B cell (primary cell): Measurements from ENCODE around the gene DUS4L. TPM values are rescaled to one million over a fixed set of nuclear protein-coding genes. Genes with fewer than 3 reads are reported as not detected.

Experiments
- ATAC-seq: fragments of 200-7000 bp; cut with Tn5 transposase; one replicate; pipeline ENCODE4 v1.10.0; 2021; ENCODE audit warnings: low read depth, mild to moderate bottlenecking, moderate number of reproducible peaks, moderate library complexity
- CTCF ChIA-PET: fragments of 350-600 bp; sonication (Branson Sonifier 250); formaldehyde crosslinking; loops from one replicate; lab custom pipeline; 2021; ENCODE audit warnings: antibody characterized with exemption, inconsistent platforms; lab: Charles Lee
- POLR2A ChIA-PET: fragments of 350-600 bp; sonication (Branson Sonifier 250); formaldehyde crosslinking; loops from one replicate; lab custom pipeline; 2021; ENCODE audit warnings: antibody characterized with exemption; lab: Charles Lee
- DNase-seq: peaks from one replicate; pipeline ENCODE4 v3.0.0; 2013
- H2AFZ ChIP-seq: 2 replicates; pipeline ENCODE4 v1.6.1; 2012; ENCODE audit warnings: mild to moderate bottlenecking, low read depth, low read length; ENCODE audit not compliant: insufficient read depth, poor library complexity, severe bottlenecking
- H3K27ac ChIP-seq, 2 donors: 1 replicate in 1 of 2; 2 replicates in 1 of 2; pipeline ENCODE4 v1.5.1; 2012 to 2013; ENCODE audit warnings: low read length in 2 of 2, mild to moderate bottlenecking in 2 of 2, moderate library complexity in 1 of 2
- H3K27me3 ChIP-seq, 4 experiments: fragments of 200-600 bp in 1 of 4; sonication (generic) in 1 of 4; replicated peaks in 1 of 4; 1 replicate in 2 of 4; 2 replicates in 2 of 4; pipeline versions ENCODE4 v1.6.1 to v1.7.0; 2013 to 2016; ENCODE audit warnings: low read length in 3 of 4, mild to moderate bottlenecking in 2 of 4, mixed read lengths in 1 of 4, moderate library complexity in 1 of 4; ENCODE audit not compliant: insufficient read depth in 4 of 4, control insufficient read depth in 3 of 4; ENCODE audit errors: control extremely low read depth in 1 of 4
- H3K36me3 ChIP-seq, 2 experiments: replicated peaks in 1 of 2; 1 replicate in 1 of 2; 2 replicates in 1 of 2; pipeline versions ENCODE4 v1.6.1 to v1.7.1; 2013; ENCODE audit warnings: low read length in 1 of 2; ENCODE audit not compliant: insufficient read depth in 2 of 2, control insufficient read depth in 1 of 2; ENCODE audit errors: control extremely low read depth in 1 of 2, extremely low read depth in 1 of 2
- H3K4me1 ChIP-seq, 2 donors: fragments of 200-600 bp in 1 of 2; sonication (generic) in 1 of 2; 1 replicate in 1 of 2; 2 replicates in 1 of 2; pipeline versions ENCODE4 v1.5.1 to v1.6.1; 2013 to 2017; ENCODE audit warnings: low read length in 2 of 2; ENCODE audit not compliant: control insufficient read depth in 2 of 2, insufficient read depth in 2 of 2
- H3K4me2 ChIP-seq: replicated peaks from 2 replicates; pipeline ENCODE3; 2012; ENCODE audit warnings: mild to moderate bottlenecking, low read depth, low read length; ENCODE audit not compliant: poor library complexity, severe bottlenecking
- H3K4me3 ChIP-seq, 5 experiments: fragments of 200-600 bp in 1 of 5; sonication (generic) in 1 of 5; 1 replicate in 3 of 5; 2 replicates in 2 of 5; pipeline versions ENCODE4 v1.5.1 to v1.7.0; 2011 to 2016; ENCODE audit warnings: low read length in 4 of 5, mild to moderate bottlenecking in 4 of 5, low read depth in 2 of 5, control low read depth in 1 of 5, moderate library complexity in 1 of 5; ENCODE audit not compliant: insufficient read depth in 1 of 5; ENCODE audit errors: control extremely low read depth in 1 of 5, extremely low read depth in 1 of 5
- H3K79me2 ChIP-seq: fragments of 200-600 bp; sonication (generic); one replicate; pipeline ENCODE4 v1.6.0; 2016; ENCODE audit warnings: low read length; ENCODE audit not compliant: control insufficient read depth, insufficient read depth
- H3K9ac ChIP-seq: fragments of 200-600 bp; sonication (generic); 2 replicates; pipeline ENCODE4 v1.6.1; 2017; ENCODE audit warnings: mild to moderate bottlenecking, low read length, moderate library complexity
- H3K9me3 ChIP-seq, 3 donors: one replicate each; pipeline versions ENCODE4 v1.6.1 to v1.7.1; 2013; ENCODE audit warnings: low read length in 2 of 3; ENCODE audit not compliant: control insufficient read depth in 2 of 3, insufficient read depth in 1 of 3; ENCODE audit errors: control extremely low read depth in 1 of 3
- H4K20me1 ChIP-seq: 2 replicates; pipeline ENCODE4 v1.6.0; 2012; ENCODE audit warnings: mild to moderate bottlenecking, low read length; ENCODE audit not compliant: insufficient read depth, control insufficient read depth, poor library complexity, severe bottlenecking
- H3K27ac Mint-ChIP-seq: one replicate; pipeline ENCODE4 v1.8.0; 2021; ENCODE audit warnings: mixed read lengths
- H3K27me3 Mint-ChIP-seq: one replicate; pipeline ENCODE4 v1.8.0; 2021; ENCODE audit warnings: mixed read lengths
- H3K4me1 Mint-ChIP-seq: one replicate; pipeline ENCODE4 v1.8.0; 2021; ENCODE audit warnings: mixed read lengths
- H3K4me3 Mint-ChIP-seq: one replicate; pipeline ENCODE4 v1.8.0; 2021; ENCODE audit warnings: mixed read lengths
- H3K9me3 Mint-ChIP-seq: one replicate; pipeline ENCODE4 v1.8.0; 2022; ENCODE audit warnings: mixed read lengths; ENCODE audit not compliant: insufficient read depth
- CTCF ChIP-seq: fragments of 200-600 bp; IDR thresholded peaks from one replicate; pipeline ENCODE4 v1.8.0; 2022; ENCODE audit warnings: antibody characterized with exemption, mild to moderate bottlenecking
- EZH2 ChIP-seq: IDR thresholded peaks from 2 replicates; pipeline ENCODE4 v1.6.1; 2012; ENCODE audit warnings: borderline replicate concordance, low read depth, mild to moderate bottlenecking, moderate library complexity, low read length; ENCODE audit not compliant: insufficient read depth, poor library complexity, severe bottlenecking
- WGBS: methylation state at CpG from one replicate; pipeline ENCODE4 v1.1.5; 2013; ENCODE audit warnings: missing lambda C conversion rate; ENCODE audit not compliant: insufficient coverage; 5-methylcytosine and 5-hydroxymethylcytosine counted together
- intact Hi-C: fragments of 100-400 bp; cut with micrococcal nuclease; formaldehyde crosslinking; loops from one replicate; pipeline ENCODE4 v1.10.0; 2022
- polyA plus RNA-seq: library from polyadenylated mRNA; depleted of rRNA; stranded (reverse); fragments of >200 nt; gene quantifications from 2 replicates; pipeline ENCODE4 v1.2.3, GENCODE V29; 2012
- total RNA-seq, 2 donors: library from RNA; stranded (reverse); fragments of 120-200 nt in 1 of 2; gene quantifications; 1 replicate in 1 of 2; 2 replicates in 1 of 2; pipeline versions ENCODE4 v1.2.3 to v1.2.4, GENCODE V29; 2013 to 2022

DUS4L gene
- total and polyA plus RNA-seq, 2 donors (not counting 1 experiment from before 2014, with no cell fraction given), result 4.1 to 18.7 TPM

DNA sequence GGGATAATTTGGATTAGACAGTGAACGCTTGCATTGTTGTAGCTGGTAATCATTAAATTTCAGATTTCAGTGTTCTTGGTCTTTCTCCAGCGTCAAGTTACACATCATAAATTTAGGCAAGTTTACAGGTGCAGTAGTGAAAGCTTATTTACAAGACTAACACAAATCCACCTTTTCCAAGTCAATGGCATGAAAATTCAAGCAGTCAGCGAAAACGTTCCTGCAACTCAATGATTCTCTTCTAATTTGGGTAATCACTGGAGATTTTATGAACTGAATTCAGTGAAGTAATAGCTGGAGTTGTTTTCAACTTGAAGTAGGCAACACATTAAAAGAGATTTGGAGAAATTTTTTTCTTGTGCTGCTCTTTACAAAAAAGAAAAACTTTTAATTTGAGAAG lies 34.2 kb downstream of the DUS4L start:
- no peak for DNase-seq

DNA sequence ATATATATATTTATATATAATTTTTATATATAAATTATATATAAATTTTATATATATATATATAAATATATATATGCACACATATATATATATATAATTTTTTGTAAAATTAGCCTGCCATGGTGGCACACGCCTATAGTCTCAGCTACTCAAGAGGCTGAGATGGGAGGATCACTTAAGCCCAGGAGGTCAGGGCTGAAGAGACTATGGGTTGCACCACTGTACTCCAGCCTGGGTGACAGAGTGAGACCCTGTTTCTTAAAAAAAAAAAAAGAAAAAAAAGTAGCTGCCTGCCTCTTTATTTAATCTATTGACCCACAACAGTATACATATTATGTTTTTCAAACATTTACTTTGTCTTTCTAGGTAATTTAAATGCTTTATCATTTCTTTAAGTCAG lies 35.5 kb downstream of the DUS4L start:
- ChIA-PET POLR2A (no interaction called here), CTCF (interaction anchor here (0.7 to 3.4 kb wide), 2 partner anchors 63 to 127 kb away, joined by 3 to 11 read pairs; no protein-coding TSS in a partner anchor)
- Mint-ChIP-seq H3K27me3 (no peaks in the 10 kb centered on the region), H3K27ac (no peak overlapping the region), H3K4me3 (no peak overlapping the region), H3K4me1 (no peaks in the 10 kb centered on the region), H3K9me3 (no peaks in the 10 kb centered on the region)
- Histone ChIP-seq H3K36me3 (peaks cover 7 to 19% of the 10 kb centered on the region in 2 experiments), H3K79me2 (no peaks in the 10 kb centered on the region), H3K27ac (no peak overlapping the region), H3K27me3 (no peaks in the 10 kb centered on the region), H4K20me1 (no peaks in the 10 kb centered on the region), H2AFZ (no peak overlapping the region), H3K4me2 (no peak overlapping the region), H3K9me3 (no peaks in the 10 kb centered on the region), H3K9ac (no peak overlapping the region), H3K4me3 (no peak overlapping the region), H3K4me1 (no peaks in the 10 kb centered on the region)
- ATAC-seq (no peak), DNase-seq (no peak)
- intact Hi-C loops, result no loop called here
- TF ChIP-seq EZH2, result no peak
- TF ChIP-seq CTCF, result no peak
- no CpG with 5 or more reads among the region's 1 CpG for WGBS

More for the DNA sequence above, 34.2 kb downstream of the DUS4L start:
- Histone ChIP-seq H3K36me3 (peaks cover 7 to 19% of the 10 kb centered on the region in 2 experiments), H3K79me2 (no peaks in the 10 kb centered on the region), H3K4me3 (no peak overlapping the region), H4K20me1 (no peaks in the 10 kb centered on the region), H3K27ac (no peak overlapping the region), H2AFZ (no peak overlapping the region), H3K27me3 (no peaks in the 10 kb centered on the region), H3K4me1 (no peaks in the 10 kb centered on the region), H3K4me2 (no peak overlapping the region), H3K9ac (no peak overlapping the region), H3K9me3 (no peaks in the 10 kb centered on the region)
- H3K4me3 Mint-ChIP-seq, result no peak overlapping the region
- TF ChIP-seq EZH2 (no peak), CTCF (no peak)
- WGBS, result no CpG with 5 or more reads among the region's 4 CpGs
- H3K9me3 Mint-ChIP-seq, result no peaks in the 10 kb centered on the region
- ATAC-seq, result no peak
- no peaks in the 10 kb centered on the region for H3K4me1 Mint-ChIP-seq
- intact Hi-C loops, result no loop called here
- CTCF ChIA-PET, result interaction anchor here (1.4 to 1.6 kb wide), 2 partner anchors 22 to 64 kb away, joined by 4 read pairs; no protein-coding TSS in a partner anchor
- POLR2A ChIA-PET, result no interaction called here
- H3K27me3 Mint-ChIP-seq, result no peaks in the 10 kb centered on the region
- H3K27ac Mint-ChIP-seq, result no peak overlapping the region
